Measurements from ENCODE around the gene EEF2KMT. TPM values are rescaled to one million over a fixed set of nuclear protein-coding genes. Genes with fewer than 3 reads are reported as not detected.
"Not testable (repeated sequence)": the region's sequence is repeated elsewhere in the genome, so short reads cannot be mapped to it uniquely, and the experiment has no call there.

The EEF2KMT gene
- total RNA-seq, 2 donors from 2014 or later, result 5.4 to 7.5 TPM

DNA sequence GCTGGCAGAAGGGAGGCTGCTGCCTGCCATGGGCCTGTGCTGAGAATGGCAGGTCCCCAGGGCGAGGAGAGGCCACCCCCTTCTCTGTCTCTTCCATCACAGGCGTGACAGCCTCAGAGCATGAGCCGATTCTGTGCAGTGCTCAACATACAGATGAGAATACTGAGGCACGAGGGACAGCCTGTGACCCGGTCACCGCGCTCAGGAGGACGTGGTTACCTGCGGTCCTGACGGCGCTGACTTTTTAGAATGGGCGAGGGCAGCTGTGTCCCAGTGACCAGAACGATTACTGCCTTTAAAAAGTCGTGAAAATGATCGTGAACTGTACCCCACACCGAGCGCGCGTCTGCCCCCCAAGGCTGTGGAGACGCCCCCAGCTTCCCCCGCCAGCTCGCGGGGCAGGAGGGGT is 530 bp downstream of the EEF2KMT start:
- ATAC-seq; intact Hi-C loops (cut with DNase I): not testable (repeated sequence)
- peak; percentile 44 for DNase-seq

DNA sequence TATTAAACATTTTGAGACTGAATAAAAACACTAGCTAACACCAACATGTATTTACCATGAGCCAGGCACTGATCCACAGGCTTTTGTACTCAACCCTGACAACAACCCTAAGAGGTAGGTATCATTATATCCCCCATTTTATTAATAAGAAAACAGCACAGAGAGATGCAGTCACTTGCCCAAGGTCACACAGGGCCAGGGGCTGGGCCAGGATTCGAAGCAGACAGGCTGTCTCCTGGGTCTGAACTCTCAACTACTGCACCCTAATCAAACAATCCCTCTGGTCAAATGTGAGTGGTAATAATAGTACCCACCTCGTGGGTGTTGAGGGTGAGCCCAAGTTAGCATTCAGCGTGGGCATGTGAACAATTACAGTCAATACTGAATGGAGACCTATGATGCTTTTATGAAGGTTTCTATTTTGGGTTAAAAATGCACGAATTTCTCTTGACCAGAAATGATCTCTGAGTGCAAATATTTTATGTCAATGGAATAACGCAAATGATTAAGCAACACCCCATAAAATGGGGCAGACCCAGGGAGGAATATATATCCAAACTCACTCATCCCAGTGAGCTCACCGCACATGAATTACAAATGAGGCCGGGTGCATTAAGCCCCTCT is 1.0 kb downstream of the EEF2KMT start:
- DNase-seq; ATAC-seq; intact Hi-C loops (cut with DNase I): not testable (repeated sequence)

DNA sequence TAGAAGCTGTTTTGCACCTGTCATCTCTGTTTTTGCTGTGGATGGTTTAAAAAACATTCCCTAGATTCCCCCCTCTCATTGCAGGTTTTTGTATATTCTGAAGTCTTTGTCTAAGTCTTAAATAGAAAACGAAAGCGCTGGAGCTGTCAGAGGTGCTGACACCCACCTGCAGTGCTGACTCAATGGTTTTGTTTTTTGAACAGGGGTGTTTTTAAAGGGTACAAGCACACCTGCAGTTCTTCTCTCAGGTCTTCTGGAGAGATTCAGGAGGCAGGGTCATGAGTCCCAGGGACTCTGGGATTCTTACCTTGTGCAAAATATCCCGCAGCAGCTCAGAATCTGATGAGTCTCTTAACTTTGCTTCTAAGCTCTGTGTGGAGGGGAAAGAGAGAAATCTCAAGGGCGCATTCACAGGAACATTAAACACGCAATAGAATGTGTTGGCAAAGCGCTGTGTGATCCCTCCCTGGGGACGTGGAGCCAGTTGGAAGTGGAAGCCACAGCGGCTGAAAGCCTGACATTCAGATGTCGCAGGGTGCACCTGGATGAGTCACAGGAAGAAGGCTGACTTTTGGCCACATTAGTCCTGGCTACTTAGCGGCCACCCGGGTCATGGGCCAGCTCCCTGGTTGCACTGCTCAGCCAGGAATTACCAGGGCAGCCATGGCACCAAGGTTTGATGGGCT is 2.3 kb downstream of the EEF2KMT start:
- ATAC-seq; intact Hi-C loops (cut with DNase I); DNase-seq: not testable (repeated sequence)

DNA sequence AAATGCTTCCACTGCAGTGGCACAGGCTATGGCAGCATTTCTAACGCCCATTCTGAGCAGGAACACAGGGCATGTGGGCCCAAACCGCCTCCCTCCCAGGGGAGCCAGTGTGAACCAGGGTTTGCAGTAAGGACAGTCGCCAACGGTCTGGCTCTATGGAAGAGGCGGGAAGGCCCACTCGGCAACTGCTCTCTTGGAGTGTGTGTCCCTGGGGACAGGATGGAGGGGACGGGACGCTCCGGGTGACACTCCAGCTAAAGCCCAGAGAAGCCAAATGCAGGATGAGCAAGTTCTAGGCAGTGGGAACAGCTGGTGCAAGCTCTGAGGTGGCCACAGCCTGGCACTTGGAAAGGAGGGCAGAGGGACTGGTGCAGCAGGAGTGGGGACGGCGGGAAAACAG is 3.8 kb downstream of the EEF2KMT start:
- ATAC-seq; intact Hi-C loops (cut with DNase I); DNase-seq: not testable (repeated sequence)

DNA sequence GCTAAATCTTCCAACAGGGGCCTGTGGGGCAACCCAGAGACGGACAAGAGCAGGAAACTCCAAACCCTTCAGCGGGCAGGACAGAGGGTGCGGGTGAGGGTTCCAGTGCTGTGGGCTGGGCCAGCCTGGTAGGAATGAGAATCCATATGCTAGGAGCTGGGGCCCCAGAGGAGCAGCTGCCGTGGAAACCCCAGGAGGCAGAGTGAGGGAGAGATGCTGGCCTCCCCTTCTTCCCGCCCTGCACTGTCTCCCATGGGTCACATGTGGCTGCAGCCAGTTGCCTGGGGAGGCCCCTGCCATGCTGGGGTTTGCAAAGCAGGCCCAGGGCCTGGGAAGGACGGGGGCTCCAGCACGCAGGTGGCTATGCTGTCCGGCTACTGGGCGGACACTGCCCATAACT is 4.5 kb downstream of the EEF2KMT start:
- intact Hi-C loops (cut with DNase I); DNase-seq; ATAC-seq: not testable (repeated sequence)

DNA sequence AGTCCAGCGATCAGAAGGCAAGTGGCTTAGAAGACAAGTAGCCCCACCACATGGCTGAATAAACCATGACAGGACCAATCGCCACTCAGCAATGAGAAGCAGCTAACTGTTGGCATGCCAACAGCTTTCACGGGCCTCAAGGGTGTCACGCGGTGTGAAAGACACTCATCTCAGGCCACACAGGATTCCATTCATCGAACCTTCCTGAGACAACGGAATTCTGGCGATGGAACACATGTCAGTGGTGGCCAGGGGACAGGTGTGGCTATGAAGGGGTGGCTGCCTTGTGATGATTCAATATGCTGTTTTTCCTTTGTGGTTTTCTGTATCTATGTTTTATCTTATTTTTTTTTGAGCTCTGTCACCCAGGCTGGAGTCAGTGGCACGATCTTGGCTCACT is 7.0 kb downstream of the EEF2KMT start:
- intact Hi-C loops (cut with DNase I); DNase-seq; ATAC-seq: not testable (repeated sequence)

DNA sequence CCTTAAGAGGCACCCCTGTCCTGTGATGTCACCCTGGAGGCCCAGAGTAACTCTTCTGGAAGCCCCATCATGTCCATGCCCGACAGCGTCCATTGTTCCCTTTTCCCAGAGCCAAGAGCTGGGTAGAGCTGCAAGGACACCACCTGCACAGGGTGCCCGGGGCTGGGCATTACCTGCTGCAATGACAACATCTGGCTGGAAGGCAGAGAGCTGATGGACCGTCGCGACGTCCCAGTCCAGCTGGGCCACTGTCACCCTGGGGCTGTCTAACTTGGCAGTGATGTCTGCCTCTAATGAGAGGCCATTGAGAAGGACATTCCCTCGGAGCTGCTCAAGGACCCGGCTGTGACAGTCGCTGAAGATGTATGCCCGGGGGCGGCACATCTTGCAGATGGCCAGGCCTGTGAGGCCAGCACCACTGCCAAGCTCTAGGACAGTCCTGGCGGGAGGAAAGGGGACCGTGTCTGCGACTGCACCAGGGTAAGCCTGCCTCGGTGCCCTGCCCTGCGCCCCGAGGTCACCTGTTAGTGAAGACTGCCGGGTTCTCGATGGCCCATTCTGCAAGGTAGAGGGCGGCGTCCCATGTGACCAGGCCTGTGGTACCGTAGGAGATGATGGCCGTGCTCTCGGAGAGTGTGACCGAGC is 7.6 kb downstream of the EEF2KMT start:
- intact Hi-C loops (cut with DNase I); DNase-seq: not testable (repeated sequence)

DNA sequence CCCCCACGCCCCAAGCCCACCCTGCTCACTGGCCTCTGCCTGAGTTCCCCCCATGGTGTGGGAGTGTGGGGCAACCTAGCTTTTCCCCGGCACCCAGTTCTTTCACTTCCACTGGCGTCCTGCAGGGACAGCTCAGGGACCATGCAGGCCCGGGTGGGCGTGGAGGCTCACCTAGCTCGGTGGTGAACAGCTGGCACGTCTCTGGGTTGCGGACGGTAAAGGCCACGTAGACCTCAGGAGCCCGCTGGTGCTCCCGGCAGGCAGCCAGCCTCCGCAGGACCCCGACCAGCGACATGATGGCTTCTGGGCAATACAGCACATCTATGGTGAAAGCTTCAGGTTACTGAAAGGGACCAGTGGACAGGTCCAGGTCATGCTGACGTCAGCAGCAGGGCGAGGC is 8.7 kb downstream of the EEF2KMT start:
- intact Hi-C loops (cut with DNase I); DNase-seq; ATAC-seq: not testable (repeated sequence)

More for the DNA sequence above, 7.6 kb downstream of the EEF2KMT start:
- ATAC-seq, result not testable (repeated sequence)

DNA sequence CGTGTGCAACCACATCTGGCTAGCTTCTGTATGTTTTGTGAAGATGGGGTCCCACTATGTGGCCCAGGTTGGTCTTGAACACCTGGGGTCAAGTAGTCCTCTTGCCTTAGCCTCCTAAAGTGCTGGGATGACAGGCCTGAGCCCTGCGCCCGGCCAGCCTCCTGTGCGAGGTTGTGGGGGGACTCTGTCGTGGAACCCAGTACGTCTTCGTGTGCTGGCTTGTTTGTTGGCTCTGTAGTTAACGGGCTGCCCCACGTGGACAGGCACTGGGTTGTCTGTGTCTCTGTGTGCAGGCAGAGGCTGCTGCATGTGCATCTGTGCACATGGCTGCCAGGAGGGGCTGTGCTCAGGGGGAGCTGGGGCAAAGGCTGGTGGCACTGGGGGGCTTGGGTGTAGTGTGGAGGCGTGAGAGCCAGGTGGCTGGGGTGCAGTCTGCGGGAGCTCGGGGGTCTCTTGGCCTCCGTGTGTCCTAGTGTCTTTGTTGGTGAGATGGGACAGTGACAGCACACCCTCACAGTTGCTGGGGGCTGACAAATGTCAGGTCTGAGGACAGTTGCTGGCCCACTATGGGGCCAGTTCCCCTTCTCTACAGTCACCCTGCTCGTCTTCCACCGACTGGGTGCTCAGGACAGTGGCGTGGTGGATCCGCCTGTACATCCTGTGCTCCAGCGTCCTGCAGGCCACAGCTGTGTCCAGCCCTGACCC is 9.4 kb downstream of the EEF2KMT start:
- ATAC-seq; DNase-seq; intact Hi-C loops (cut with DNase I): not testable (repeated sequence)

DNA sequence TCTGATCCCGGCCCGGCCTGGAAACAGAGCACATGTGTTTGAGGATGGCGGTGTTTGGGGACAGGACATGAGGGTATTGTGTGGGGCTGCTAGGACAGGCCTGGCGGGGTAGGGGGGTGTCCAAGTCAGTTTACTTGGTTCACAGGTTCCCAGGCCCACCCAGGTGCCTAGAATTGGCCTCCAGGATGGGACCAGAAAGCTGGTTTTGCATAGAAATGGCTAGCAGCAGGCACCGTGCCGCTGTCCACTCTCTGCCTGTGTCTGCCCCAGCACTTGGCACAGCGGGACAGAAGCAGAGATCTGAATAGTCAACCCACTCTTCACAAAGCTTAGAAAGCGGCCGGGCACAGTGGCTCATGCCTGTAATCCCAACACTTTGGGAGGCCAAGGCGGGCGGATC is 11.9 kb downstream of the EEF2KMT start:
- ATAC-seq; intact Hi-C loops (cut with DNase I); DNase-seq: not testable (repeated sequence)

DNA sequence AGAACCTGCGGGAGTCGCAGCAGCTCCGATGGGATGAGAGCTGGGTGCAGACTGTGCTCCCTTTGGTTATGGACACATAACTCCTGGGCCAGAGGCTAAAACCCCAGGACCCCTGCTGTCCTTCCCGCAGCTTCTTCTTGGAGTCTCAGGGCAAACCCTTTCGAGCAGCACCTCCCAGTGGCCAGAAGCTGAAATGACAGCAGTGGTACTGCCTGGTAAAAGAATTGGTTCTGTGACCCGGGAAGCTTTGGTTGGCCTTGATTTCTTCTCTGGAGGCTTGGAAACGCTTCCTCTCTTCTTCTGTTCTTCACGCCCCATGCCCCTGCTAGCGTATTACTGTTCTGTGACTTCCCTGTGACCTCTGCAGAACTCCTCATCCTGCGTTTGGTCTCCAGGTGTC is 12.8 kb downstream of the EEF2KMT start:
- intact Hi-C loops (cut with DNase I); DNase-seq; ATAC-seq: not testable (repeated sequence)

DNA sequence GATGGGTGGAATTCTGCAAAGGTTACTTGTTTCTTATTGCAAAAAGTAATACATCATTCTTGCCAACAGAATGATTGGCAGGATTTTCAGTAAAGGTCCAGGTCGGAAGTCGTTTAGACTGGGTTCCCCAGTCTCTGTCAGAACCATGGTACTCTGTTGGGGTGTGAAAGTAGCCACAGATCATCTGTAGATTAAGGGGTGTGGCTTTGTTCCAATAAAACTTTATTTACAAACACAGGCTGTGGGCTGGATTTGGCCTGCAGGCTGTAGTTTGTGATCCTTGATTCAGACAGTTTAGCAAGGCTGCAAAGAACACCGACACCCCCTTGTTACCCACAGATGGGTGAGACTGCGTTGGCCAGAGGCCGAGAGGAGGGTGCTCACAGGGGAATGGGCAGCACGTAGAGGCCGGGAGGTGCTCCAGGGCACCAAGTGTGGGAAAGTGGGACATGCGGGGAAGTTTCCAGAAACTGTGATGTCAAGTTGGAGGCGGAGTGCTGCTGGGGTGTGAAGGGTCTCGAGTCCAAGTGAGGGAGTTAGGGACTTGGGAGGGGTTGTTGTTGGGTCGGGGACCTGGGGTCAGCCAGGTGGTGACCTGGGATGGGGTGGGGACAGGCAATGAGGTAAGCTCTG is 13.4 kb downstream of the EEF2KMT start:
- intact Hi-C loops (cut with DNase I); ATAC-seq; DNase-seq: not testable (repeated sequence)

DNA sequence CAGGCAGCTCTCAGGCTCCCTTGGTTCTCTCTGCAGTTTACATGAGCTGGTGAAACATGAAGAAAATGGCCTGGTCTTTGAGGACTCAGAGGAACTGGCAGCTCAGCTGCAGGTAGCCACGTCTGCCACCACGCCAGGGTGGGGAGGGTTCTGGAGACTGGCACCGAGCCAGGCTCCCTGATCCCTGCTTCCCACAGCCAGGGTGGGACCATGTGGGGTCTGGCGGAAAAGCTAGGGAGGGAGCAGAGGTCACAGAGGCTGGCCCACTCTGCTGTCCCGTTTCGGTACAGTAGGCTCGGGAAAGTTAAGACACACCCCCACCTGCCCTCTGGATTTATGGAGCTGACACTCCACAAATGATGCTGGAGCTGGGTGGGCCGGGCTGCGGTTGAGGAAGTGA is 13.9 kb downstream of the EEF2KMT start:
- ATAC-seq; intact Hi-C loops (cut with DNase I); DNase-seq: not testable (repeated sequence)

DNA sequence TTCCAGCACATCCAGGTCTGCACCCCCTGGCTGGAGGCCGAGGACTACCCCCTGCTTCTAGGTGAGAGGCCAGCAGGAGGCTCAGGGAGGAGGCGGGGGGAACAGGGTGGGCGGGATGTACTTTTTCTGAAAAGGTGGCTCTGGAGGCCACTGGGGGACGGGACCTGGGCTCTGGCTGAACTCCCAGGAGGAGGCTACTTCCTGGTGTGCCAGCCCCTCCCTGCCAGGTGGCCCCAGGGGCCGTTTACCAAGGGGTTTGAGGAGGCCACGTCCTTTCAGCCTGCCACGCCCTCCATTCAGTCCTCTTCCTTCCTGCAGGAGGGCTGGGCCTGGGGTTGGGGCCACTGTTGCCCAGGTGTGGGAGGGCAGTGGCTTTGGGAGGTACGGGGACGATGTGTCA is 16.6 kb downstream of the EEF2KMT start:
- intact Hi-C loops (cut with DNase I); DNase-seq; ATAC-seq: not testable (repeated sequence)

DNA sequence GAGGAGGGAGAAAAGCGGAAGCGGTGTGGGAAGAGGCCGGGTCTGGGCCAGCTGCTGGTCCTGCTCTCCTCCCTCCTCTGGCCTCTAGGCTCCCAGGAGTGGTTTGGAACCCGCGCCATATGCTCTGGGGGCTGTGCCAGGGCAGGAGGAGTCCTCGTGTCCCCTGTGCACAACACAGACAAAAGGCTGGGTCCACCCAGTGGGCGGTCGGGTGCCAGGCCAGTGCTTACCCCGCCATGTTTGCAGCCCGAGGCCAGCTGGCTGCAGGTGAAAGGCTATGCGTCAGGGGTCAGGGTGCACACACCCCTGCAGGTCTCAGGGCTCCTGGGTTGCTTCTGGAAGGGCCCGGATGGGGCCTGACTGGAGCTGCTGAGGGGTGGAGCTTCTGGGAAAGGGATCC is 17.1 kb downstream of the EEF2KMT start:
- intact Hi-C loops (cut with DNase I), result not testable (repeated sequence)

DNA sequence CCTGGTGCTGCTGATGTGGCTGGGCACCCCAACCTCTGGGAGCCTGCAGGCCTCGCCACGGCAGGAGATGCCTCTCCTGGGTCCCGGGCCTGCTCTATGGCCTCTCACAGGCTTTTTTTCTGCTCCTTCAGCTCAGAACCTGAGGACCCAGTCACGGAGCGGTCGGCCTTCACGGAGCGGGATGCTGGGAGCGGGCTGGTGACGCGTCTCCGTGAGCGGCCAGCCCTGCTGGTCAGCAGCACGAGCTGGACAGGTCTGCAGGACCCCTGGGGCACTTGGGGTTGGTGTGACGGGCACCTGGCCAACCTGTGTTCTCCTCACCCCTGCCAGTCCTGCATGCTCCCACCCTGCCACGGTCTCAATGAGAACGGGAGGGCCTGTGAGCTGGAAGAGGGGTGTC is 19.0 kb downstream of the EEF2KMT start:
- intact Hi-C loops (cut with DNase I), result no loop called here
- ATAC-seq (no peak), DNase-seq (no peak)

More for the DNA sequence above, 17.1 kb downstream of the EEF2KMT start:
- not testable (repeated sequence) for ATAC-seq, DNase-seq

DNA sequence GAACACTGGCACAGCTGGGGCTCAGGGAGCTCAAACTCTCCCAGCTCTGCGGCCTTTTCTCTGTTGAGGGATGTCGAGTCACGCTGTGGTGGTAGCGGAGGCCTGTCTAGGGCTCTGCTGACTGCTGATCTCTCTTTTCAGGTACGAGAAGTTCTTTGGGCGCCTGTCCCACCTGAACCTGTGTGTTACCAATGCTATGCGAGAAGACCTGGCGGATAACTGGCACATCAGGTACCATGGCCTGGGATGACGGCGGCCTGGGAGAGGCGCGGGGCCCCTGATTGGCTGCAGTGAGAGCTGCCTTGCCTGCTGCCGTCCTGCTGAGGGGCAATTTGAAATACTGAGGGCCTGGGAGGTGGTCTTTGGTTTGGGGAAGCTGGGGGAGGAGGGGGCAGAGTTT is 20.3 kb downstream of the EEF2KMT start:
- ATAC-seq (no peak), DNase-seq (no peak)
- intact Hi-C loops (cut with DNase I), result no loop called here

DNA sequence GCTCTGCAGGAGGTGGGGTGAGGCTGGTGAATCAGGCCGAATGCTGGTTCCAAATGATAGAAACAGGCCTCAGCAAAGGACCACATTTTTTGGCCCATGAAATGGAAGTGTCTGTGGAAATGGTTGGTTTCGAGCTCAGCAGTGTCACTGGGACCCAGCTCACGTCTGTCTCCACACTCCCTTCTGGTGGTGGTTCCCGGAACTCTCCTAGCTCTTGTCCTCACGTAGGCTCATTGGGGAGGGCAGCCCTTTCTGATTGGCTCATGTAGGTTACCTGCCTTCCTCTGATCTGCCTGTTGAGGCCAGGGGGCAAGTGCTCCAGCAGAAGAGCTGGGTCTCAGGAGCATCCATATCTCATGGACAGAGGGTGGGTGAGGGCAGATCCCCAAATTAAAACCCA is 22.0 kb downstream of the EEF2KMT start:
- intact Hi-C loops (cut with DNase I), result no loop called here
- ATAC-seq (no peak), DNase-seq (no peak)

DNA sequence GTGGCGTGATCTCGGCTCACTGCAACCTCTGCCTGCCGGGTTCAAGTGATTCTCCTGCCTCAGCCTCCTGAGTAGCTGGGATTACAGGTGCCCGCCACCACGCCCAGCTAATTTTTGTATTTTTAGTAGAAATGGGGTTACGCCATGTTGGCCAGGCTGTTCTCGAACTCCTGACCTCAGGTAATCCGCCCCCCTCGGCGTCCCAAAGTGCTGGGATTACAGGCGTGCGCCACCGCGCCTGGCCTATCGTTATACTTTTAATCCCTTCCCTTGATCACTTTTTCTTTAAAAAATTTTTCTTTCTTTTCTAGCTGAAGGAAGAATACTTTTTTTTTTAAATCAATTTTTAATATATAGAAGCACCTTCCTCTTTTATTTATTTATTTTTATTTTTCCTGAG is 23.8 kb downstream of the EEF2KMT start:
- ATAC-seq; intact Hi-C loops (cut with DNase I); DNase-seq: not testable (repeated sequence)

Data from left cardiac atrium (tissue), 4 donors.